Adrenal gland (tissue), 5 donors: ENCODE results near the gene NOSIP.
"Not testable (repeated sequence)": the region's sequence is repeated elsewhere in the genome, so short reads cannot be mapped to it uniquely, and the experiment has no call there.

Source experiments
- POLR2A ChIP-seq, 2 donors: fragments of 450-650 bp; IDR thresholded peaks; one replicate each; pipeline ENCODE4 v1.6.1; 2017; ENCODE audit warnings: antibody characterized with exemption in 2 of 2, mild to moderate bottlenecking in 2 of 2, moderate library complexity in 1 of 2
- TF ChIP-seq, protein P1 (sequence below), 6 experiments: fragments of 450-650 bp in 4 of 6; fragments of 200-600 bp in 2 of 6; sonication (generic) in 1 of 6; IDR thresholded peaks; 1 replicate in 5 of 6; 2 replicates in 1 of 6; pipeline versions ENCODE4 v1.5.1 to v1.8.0; 2016 to 2021; ENCODE audit warnings: antibody characterized with exemption in 6 of 6, mild to moderate bottlenecking in 2 of 6, moderate library complexity in 1 of 6
- donor health status: DM: no; HTN: no; CAD: no.

- TF ChIP-seq, protein P1, sequence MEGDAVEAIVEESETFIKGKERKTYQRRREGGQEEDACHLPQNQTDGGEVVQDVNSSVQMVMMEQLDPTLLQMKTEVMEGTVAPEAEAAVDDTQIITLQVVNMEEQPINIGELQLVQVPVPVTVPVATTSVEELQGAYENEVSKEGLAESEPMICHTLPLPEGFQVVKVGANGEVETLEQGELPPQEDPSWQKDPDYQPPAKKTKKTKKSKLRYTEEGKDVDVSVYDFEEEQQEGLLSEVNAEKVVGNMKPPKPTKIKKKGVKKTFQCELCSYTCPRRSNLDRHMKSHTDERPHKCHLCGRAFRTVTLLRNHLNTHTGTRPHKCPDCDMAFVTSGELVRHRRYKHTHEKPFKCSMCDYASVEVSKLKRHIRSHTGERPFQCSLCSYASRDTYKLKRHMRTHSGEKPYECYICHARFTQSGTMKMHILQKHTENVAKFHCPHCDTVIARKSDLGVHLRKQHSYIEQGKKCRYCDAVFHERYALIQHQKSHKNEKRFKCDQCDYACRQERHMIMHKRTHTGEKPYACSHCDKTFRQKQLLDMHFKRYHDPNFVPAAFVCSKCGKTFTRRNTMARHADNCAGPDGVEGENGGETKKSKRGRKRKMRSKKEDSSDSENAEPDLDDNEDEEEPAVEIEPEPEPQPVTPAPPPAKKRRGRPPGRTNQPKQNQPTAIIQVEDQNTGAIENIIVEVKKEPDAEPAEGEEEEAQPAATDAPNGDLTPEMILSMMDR (IDR thresholded peaks at IDR 0.05): not testable (repeated sequence)
- not testable (repeated sequence) for TF ChIP-seq POLR2A (IDR thresholded peaks at IDR 0.05)
Measured at GRCh38 chr19:49617860-49618259, 37.5 kb upstream of the NOSIP start.
